C4-2B (cell line): ENCODE data around the gene DPY19L2.
A peak's percentile ranks its signal among the peaks of the same experiment; 100 is the strongest.
"Not testable (repeated sequence)": the region's sequence is repeated elsewhere in the genome, so short reads cannot be mapped to it uniquely, and the experiment has no call there.

ENCODE experiments used
- ZFX ChIP-seq: fragments of 450-650 bp; IDR thresholded peaks from 2 replicates; pipeline ENCODE4 v1.6.1; 2017
- TF ChIP-seq, protein P1 (sequence below): fragments of 450-650 bp; conservative IDR thresholded peaks from 2 replicates; pipeline ENCODE4 v1.5.1; 2017; ENCODE audit warnings: mild to moderate bottlenecking

DNA sequence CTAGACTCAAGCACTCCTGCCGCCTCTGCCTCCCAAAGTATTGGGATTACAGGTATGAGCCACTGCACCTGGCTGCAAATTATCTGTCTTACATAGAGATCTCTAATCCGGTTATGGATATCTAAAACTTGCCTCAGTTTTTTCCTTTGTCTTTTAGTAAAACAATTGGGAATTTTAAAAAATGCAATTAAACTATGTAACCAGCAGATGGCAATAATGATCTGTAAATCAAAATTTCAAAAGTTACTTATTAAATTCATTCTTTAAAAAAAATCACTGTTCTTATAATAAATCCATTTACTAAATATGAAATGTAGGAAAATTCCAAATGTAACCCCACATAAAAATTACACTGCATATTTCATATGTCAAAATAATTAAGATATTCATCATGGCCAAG, 4.3 kb upstream of the DPY19L2 start:
- TF ChIP-seq, protein P1, sequence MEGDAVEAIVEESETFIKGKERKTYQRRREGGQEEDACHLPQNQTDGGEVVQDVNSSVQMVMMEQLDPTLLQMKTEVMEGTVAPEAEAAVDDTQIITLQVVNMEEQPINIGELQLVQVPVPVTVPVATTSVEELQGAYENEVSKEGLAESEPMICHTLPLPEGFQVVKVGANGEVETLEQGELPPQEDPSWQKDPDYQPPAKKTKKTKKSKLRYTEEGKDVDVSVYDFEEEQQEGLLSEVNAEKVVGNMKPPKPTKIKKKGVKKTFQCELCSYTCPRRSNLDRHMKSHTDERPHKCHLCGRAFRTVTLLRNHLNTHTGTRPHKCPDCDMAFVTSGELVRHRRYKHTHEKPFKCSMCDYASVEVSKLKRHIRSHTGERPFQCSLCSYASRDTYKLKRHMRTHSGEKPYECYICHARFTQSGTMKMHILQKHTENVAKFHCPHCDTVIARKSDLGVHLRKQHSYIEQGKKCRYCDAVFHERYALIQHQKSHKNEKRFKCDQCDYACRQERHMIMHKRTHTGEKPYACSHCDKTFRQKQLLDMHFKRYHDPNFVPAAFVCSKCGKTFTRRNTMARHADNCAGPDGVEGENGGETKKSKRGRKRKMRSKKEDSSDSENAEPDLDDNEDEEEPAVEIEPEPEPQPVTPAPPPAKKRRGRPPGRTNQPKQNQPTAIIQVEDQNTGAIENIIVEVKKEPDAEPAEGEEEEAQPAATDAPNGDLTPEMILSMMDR, result peak; percentile 40
- TF ChIP-seq ZFX, result not testable (repeated sequence)
